Measurements from ENCODE around the gene TMEM179. TPM values are rescaled to one million over a fixed set of nuclear protein-coding genes. Genes with fewer than 3 reads are reported as not detected.

Gene TMEM179
- total RNA-seq, 1 experiment from 2014 or later = 11.4 TPM

DNA sequence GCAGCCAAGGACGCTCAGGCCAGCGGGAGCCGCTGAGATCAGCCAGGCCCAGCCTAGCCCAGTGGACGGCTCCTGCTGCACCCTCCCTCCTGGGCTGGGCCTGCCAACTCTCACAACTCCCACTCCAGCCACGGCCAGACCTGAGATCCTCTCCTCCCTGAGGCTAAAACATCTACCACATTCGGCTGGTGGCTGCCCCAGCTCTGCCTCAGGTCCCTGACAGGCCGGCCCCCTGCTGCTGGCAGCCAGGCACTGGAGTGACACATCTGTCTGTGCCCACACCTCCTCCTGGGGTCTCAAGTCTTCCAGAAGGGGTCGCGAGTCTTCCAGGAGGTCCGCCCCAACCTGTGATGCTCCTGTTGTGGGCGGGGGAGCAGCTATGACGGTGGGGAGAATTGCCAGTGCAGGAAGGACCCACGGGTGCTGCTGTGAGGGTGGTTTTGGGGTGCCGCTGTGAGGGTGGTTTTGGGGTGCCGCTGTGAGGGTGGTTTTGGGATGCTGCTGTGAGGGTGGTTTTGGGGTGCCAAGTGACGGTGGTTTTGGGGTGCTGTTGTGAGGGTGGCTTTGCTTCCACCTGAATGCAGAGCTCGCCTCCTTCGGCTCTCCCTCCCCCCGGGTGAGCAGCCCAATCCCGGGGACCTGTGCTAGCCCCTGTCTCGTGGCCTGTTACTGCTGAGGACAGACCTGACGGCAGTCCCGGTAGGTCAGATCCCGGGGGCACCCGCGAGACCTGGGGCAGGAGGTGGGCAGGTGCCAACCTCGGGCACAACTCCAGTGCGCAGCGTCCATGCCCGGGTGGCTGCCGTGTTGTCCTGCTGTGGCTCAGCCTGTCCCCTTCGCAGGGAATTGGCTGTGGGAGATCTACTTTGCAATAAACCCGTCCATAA is 52.5 kb downstream of the TMEM179 start:
- no peak overlapping the region for H2BK20ac ChIP-seq (ENCODE audit: low read depth, low read length, poor library complexity, severe bottlenecking)
- DNase-seq = no peak

More for the DNA sequence above, 52.5 kb downstream of the TMEM179 start:
- Histone ChIP-seq H2AFZ (ENCODE audit: low read length) (no peak overlapping the region), H4K8ac (replicated peaks; ENCODE audit: insufficient read length, low read depth, low read length) (no peak overlapping the region), H3K9ac (ENCODE audit: extremely low read depth, insufficient read length, low read length) (no peak overlapping the region), H3K4me1 (ENCODE audit: insufficient read depth, low read length) (no peaks in the 10 kb centered on the region), H3K23me2 (ENCODE audit: insufficient read length, low read depth, low read length, poor library complexity, severe bottlenecking) (no peaks in the 10 kb centered on the region), H2AK5ac (ENCODE audit: insufficient read length, low read length) (no peak overlapping the region), H2BK15ac (ENCODE audit: low read depth, low read length) (no peak overlapping the region), H4K91ac (ENCODE audit: insufficient read length, low read depth, low read length) (no peak overlapping the region), H2BK12ac (ENCODE audit: insufficient read length, low read depth, low read length) (no peak overlapping the region), H3K27me3 (ENCODE audit: insufficient read depth, low read length) (no peaks in the 10 kb centered on the region), H3K4me2 (ENCODE audit: insufficient read depth, insufficient read length, low read length) (no peak overlapping the region), H3K9me3 (ENCODE audit: control insufficient read depth, low read depth, low read length) (no peaks in the 10 kb centered on the region), H3K56ac (ENCODE audit: insufficient read length, low read depth, low read length) (no peak overlapping the region), H3K79me1 (ENCODE audit: insufficient read depth, low read depth, low read length, poor library complexity, severe bottlenecking) (no peaks in the 10 kb centered on the region), H4K20me1 (ENCODE audit: control insufficient read depth, insufficient read depth, insufficient read length) (no peaks in the 10 kb centered on the region), H3K18ac (ENCODE audit: insufficient read length, low read depth, low read length) (no peak overlapping the region), H3K14ac (ENCODE audit: insufficient read depth, low read length) (no peak overlapping the region), H3K23ac (ENCODE audit: insufficient read length, low read depth, low read length) (no peak overlapping the region), H2BK120ac (ENCODE audit: low read depth, low read length, poor library complexity, severe bottlenecking) (no peak overlapping the region), H2BK5ac (ENCODE audit: insufficient read length, low read length) (no peak overlapping the region), H3K4ac (ENCODE audit: low read depth, low read length) (no peak overlapping the region), H3T11ph (ENCODE audit: low read length) (no peak overlapping the region), H3K27ac (ENCODE audit: insufficient read length, low read depth, low read length) (no peak overlapping the region), H4K5ac (ENCODE audit: insufficient read length, low read depth, low read length) (no peak overlapping the region), H3K79me2 (ENCODE audit: insufficient read depth, low read length) (no peaks in the 10 kb centered on the region)
- no peak overlapping the region for H3K27ac Mint-ChIP-seq
- TF ChIP-seq, protein P1, sequence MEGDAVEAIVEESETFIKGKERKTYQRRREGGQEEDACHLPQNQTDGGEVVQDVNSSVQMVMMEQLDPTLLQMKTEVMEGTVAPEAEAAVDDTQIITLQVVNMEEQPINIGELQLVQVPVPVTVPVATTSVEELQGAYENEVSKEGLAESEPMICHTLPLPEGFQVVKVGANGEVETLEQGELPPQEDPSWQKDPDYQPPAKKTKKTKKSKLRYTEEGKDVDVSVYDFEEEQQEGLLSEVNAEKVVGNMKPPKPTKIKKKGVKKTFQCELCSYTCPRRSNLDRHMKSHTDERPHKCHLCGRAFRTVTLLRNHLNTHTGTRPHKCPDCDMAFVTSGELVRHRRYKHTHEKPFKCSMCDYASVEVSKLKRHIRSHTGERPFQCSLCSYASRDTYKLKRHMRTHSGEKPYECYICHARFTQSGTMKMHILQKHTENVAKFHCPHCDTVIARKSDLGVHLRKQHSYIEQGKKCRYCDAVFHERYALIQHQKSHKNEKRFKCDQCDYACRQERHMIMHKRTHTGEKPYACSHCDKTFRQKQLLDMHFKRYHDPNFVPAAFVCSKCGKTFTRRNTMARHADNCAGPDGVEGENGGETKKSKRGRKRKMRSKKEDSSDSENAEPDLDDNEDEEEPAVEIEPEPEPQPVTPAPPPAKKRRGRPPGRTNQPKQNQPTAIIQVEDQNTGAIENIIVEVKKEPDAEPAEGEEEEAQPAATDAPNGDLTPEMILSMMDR (conservative IDR thresholded peaks at IDR 0.05) = no peak
- no CpG with 5 or more reads among the region's 33 CpGs for WGBS (ENCODE audit: extremely low coverage, insufficient read length, low lambda C conversion rate)
- no peaks in the 10 kb centered on the region; the same call in none of the 2 replicates for H3K27me3 Mint-ChIP-seq (ENCODE audit: low read depth)
- peaks cover 0 to 4% (median 0%) of the 10 kb centered on the region in 3 experiments; a peak in 1 of 7 replicates for H3K36me3 Mint-ChIP-seq (ENCODE audit: insufficient read depth in 1 of 3, low read depth in 3 of 3)
- no peak overlapping the region for H3K4me3 Mint-ChIP-seq
- H3K4me1 Mint-ChIP-seq = peaks cover 10% of the 10 kb centered on the region in 2 experiments; a peak in 3 of 4 replicates
- peaks cover 0 to 6% of the 10 kb centered on the region in 2 experiments; a peak in 1 of 5 replicates for H3K9me3 Mint-ChIP-seq

All from H9 (cell line).